HL-60 (cell line): ENCODE measurements around the gene UBN1.

ENCODE experiments used
- DNase-seq, 2 experiments: peaks; one replicate each; pipeline ENCODE4 v3.0.0-alpha.2; 2010 to 2020; ENCODE audit warnings: low read depth in 1 of 2, low spot score in 1 of 2
- H3K27ac ChIP-seq: fragments of 250-450 bp; sonication (Bioruptor Pico); replicated peaks from 2 replicates; pipeline ENCODE4 v1.5.1; 2020; ENCODE audit warnings: mild to moderate bottlenecking, moderate library complexity
- H3K27me3 ChIP-seq: fragments of 250-450 bp; sonication (Bioruptor Pico); 2 replicates; pipeline ENCODE4 v1.5.1; 2021; ENCODE audit warnings: mild to moderate bottlenecking, moderate library complexity; ENCODE audit not compliant: insufficient read depth, poor library complexity, severe bottlenecking
- H3K4me3 ChIP-seq: replicated peaks from 2 replicates; pipeline ENCODE4 v1.5.1; 2011; ENCODE audit warnings: mild to moderate bottlenecking, control low read depth, low read length; ENCODE audit not compliant: insufficient read depth
- GABPA ChIP-seq: IDR thresholded peaks from 2 replicates; pipeline ENCODE4 v1.6.1; 2012; ENCODE audit warnings: low read depth
- POLR2AphosphoS5 ChIP-seq: IDR thresholded peaks from 2 replicates; pipeline ENCODE4 v1.6.1; 2012; ENCODE audit warnings: low read depth
- REST ChIP-seq: IDR thresholded peaks from 2 replicates; pipeline ENCODE4 v1.6.1; 2012; ENCODE audit warnings: low read depth; ENCODE audit not compliant: insufficient replicate concordance
- SPI1 ChIP-seq: IDR thresholded peaks from 2 replicates; pipeline ENCODE4 v1.6.1; 2012; ENCODE audit warnings: low read depth, mild to moderate bottlenecking, borderline replicate concordance
- TF ChIP-seq, protein P1 (sequence below): IDR thresholded peaks from one replicate; pipeline ENCODE4 v1.5.1; 2011; ENCODE audit warnings: low read length, control low read depth, inconsistent platforms; ENCODE audit not compliant: insufficient read depth

UBN1 gene

DNA sequence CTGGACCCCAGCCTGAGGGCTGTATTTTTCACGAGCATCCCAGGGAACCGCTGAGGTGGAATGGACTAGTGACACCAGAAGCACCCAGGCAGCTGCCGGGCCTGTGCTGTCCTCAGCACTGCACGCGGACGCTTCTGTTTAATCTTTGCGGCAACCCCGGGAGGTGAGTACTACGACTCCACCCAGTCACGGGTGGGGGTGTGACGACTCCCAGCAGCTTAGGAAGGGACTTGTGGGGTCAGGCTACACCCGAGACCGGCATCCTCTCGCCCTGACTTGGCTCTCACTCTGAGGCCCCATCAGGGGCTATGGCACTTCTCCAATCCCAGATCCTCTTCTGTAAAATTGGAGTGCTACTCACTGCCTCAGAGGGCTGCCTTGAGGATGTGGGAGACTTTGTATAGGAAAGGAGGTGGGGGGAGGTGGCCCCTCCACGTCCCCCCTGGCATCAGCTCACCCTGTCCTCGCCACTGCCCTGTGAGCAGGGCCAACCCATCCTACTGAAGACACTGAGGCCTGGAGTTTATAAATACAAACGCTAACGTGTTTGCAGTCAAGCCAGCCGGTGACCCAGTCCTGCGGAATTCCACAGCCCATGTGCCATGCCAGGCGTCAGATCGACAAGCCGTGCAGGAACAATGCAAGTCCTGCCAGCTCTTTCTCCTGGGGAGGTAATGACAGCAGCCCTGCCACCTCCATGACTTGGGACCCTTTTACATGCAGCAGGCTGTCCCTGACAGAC is 45.3 kb downstream of the UBN1 start:
- Histone ChIP-seq H3K4me3 (no peak overlapping the region), H3K27me3 (no peaks in the 10 kb centered on the region), H3K27ac (no peak overlapping the region)
- peak in 1 of 2 experiments; percentile 17 for DNase-seq
- TF ChIP-seq SPI1 (no peak; the same call in 1 of the 2 replicates), REST (no peak)

DNA sequence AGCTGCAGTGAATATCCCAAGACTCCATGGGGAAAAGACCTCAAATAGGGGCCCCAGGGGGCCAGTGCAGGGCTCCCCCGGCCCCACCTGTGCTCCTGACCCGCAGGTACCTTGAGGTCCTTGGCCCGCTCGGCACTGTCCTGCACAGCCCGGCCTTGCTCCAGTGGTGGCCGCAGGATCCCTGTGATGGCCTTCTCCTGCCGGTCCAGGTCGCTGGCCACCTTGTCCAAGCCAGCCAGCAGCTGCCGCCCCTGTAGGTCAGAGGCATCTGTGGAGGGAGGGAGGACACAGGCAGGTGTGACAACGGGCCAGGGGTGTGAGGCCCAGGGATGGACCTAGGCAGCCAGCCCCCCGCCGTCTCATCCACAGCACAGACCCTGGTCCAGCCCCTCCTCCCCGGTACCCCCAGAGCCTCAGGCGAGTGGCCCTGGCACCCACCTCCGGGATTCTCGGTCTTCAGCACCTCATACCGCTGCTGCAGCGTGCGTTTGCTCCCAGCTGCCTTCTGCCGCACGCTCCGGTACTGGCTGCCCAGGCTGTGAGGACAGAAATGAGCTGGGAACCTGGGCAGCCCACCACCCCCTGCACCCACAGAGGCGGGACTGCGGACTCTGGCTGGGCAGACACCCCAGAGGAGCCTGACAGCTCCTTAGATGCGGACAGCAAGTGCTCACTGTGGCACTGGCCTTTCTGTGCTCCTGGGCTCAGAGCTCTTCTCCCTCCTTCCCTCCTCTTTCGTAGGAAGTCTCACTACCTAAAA is 46.0 kb downstream of the UBN1 start:
- Histone ChIP-seq H3K4me3 (no peak overlapping the region), H3K27ac (no peak overlapping the region), H3K27me3 (no peaks in the 10 kb centered on the region)
- DNase-seq = no peak
- no peak for TF ChIP-seq REST
- TF ChIP-seq POLR2AphosphoS5 = no peak
- TF ChIP-seq, protein P1, sequence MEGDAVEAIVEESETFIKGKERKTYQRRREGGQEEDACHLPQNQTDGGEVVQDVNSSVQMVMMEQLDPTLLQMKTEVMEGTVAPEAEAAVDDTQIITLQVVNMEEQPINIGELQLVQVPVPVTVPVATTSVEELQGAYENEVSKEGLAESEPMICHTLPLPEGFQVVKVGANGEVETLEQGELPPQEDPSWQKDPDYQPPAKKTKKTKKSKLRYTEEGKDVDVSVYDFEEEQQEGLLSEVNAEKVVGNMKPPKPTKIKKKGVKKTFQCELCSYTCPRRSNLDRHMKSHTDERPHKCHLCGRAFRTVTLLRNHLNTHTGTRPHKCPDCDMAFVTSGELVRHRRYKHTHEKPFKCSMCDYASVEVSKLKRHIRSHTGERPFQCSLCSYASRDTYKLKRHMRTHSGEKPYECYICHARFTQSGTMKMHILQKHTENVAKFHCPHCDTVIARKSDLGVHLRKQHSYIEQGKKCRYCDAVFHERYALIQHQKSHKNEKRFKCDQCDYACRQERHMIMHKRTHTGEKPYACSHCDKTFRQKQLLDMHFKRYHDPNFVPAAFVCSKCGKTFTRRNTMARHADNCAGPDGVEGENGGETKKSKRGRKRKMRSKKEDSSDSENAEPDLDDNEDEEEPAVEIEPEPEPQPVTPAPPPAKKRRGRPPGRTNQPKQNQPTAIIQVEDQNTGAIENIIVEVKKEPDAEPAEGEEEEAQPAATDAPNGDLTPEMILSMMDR = no peak
- TF ChIP-seq GABPA = no peak
- TF ChIP-seq SPI1 = no peak

DNA sequence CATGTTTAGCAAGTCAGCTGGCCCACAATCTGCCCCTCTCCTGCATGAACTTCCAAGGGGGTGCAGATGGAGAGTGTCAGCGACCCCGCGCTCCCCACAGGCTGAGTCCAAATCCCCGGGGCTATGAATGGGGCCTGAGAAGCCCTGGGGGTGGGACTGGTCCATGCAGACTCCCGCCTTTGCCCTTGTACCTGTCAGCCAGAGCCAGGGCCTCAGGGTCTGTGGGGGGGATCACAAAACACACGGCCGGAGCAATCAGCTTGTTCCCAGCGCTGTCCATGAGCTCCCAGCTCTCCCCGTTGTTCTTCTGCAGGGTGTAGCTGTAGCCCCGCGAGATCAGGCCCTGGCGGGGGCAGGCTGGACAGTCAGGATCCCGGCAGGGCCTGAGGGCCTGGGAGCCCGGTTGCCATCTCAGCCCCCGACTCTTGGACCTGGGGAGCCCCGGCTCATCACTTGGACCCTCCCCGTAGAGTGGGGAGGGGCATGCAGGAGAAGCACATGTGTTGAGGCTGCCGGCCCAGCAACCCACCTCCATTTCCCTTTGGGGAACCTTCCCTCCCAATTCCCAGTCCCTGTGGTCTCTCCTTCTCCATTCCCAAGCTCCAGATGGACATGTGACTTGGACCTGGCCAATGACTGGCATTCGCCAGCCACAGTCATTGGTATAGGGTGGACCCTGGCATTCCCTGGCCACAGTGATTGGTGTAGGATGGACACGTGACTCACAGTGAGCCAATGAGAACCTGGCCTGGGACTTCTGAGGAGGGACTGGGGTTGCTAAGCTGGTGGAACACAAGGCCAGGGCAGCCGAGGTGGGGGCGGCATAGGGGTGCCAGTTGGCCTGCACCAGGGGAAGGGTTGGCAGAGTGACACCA is 47.2 kb downstream of the UBN1 start:
- TF ChIP-seq SPI1 = no peak
- no peak for TF ChIP-seq POLR2AphosphoS5
- no peak for TF ChIP-seq GABPA
- TF ChIP-seq, protein P1 = no peak
- no peak for TF ChIP-seq REST
- Histone ChIP-seq H3K27me3 (no peaks in the 10 kb centered on the region), H3K4me3 (no peak overlapping the region), H3K27ac (no peak overlapping the region)
- DNase-seq = no peak
